Suprapubic skin (tissue), 4 donors: ENCODE data around the gene STXBP4.

ENCODE experiments used
- CTCF ChIP-seq, 2 donors: fragments of 200-600 bp in 1 of 2; fragments of 450-650 bp in 1 of 2; sonication (generic) in 1 of 2; IDR thresholded peaks; one replicate each; pipeline ENCODE4 v1.5.1; 2016 to 2019; ENCODE audit warnings: antibody characterized with exemption in 2 of 2, mild to moderate bottlenecking in 1 of 2, moderate library complexity in 1 of 2
- EP300 ChIP-seq: sonication (generic); formaldehyde crosslinking; IDR thresholded peaks from one replicate; pipeline ENCODE4 v1.6.1; 2017; ENCODE audit warnings: antibody characterized with exemption
- POLR2A ChIP-seq, 2 donors: fragments of 450-650 bp; IDR thresholded peaks; one replicate each; pipeline ENCODE4 v1.6.1; 2017; ENCODE audit warnings: antibody characterized with exemption in 2 of 2, mild to moderate bottlenecking in 2 of 2, moderate library complexity in 2 of 2
- POLR2AphosphoS5 ChIP-seq, 3 donors: sonication (generic); formaldehyde crosslinking; IDR thresholded peaks; one replicate each; pipeline ENCODE4 v1.6.1; 2017; ENCODE audit warnings: antibody characterized with exemption in 3 of 3

GRCh38 chr17:55219934-55220333 lies 251.4 kb downstream of the STXBP4 start:
- no peak for TF ChIP-seq CTCF (IDR thresholded peaks at IDR 0.05)
- TF ChIP-seq POLR2A (IDR thresholded peaks at IDR 0.05), result no peak
- no peak for TF ChIP-seq POLR2AphosphoS5 (IDR thresholded peaks at IDR 0.05)
- no peak for TF ChIP-seq EP300
